Measurements from ENCODE around the gene EXOC6B.

EXOC6B gene

DNA sequence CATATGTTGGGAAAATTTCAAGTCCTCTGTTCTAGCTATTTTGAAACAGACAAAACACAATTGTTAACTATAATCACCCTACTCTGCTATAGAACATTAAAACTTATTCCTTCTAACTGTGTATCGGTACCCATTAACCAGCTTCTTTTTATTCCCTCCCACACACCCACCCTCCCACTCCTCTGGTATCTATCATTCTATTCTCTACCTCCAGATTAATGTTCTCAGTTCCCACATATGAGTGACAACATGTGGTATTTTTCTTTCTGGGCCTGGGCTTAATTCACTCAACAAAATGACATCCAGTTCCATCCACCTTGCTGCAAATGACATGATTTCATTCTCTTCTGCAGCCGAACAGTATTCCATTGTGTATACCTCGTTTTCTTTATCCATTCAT is 43.3 kb downstream of the EXOC6B start:
- H3K4me3 ChIP-seq (ENCODE audit: low read depth, low read length) = no peak overlapping the region
- DNase-seq (ENCODE audit: low read depth) = no peak
- TF ChIP-seq, protein P1, sequence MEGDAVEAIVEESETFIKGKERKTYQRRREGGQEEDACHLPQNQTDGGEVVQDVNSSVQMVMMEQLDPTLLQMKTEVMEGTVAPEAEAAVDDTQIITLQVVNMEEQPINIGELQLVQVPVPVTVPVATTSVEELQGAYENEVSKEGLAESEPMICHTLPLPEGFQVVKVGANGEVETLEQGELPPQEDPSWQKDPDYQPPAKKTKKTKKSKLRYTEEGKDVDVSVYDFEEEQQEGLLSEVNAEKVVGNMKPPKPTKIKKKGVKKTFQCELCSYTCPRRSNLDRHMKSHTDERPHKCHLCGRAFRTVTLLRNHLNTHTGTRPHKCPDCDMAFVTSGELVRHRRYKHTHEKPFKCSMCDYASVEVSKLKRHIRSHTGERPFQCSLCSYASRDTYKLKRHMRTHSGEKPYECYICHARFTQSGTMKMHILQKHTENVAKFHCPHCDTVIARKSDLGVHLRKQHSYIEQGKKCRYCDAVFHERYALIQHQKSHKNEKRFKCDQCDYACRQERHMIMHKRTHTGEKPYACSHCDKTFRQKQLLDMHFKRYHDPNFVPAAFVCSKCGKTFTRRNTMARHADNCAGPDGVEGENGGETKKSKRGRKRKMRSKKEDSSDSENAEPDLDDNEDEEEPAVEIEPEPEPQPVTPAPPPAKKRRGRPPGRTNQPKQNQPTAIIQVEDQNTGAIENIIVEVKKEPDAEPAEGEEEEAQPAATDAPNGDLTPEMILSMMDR (IDR thresholded peaks at IDR 0.05; ENCODE audit: insufficient read depth, low read depth, low read length, missing control alignments) = no peak

DNA sequence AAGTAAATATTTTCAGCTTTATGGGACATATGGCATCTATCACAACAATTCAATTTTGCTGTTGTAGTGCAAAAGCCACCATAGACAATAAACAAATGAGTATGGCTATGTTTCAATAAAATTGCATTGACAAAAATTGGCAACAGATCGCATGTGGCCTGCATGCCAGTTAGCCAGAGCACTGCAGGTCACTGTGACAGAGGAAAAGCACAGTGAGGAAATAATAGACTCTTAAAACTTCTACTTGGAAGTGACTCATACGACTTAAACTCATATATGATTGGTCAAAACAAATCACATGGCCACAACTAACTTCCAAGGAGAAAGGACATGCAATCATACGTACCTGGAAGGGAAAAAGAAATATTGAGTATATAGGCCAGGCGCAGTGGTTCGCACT is 44.4 kb downstream of the EXOC6B start:
- DNase-seq (ENCODE audit: low read depth) = no peak
- TF ChIP-seq, protein P1 (IDR thresholded peaks at IDR 0.05; ENCODE audit: insufficient read depth, low read depth, low read length, missing control alignments) = no peak
- no peak overlapping the region for H3K4me3 ChIP-seq (ENCODE audit: low read depth, low read length)

- DNase-seq (ENCODE audit: low read depth) = no peak
- TF ChIP-seq, protein P1 (IDR thresholded peaks at IDR 0.05; ENCODE audit: insufficient read depth, low read depth, low read length, missing control alignments) = no peak
- no peak overlapping the region for H3K4me3 ChIP-seq (ENCODE audit: low read depth, low read length)
Observed at GRCh38 chr2:72780477-72780876, 45.4 kb downstream of the EXOC6B start.

DNA sequence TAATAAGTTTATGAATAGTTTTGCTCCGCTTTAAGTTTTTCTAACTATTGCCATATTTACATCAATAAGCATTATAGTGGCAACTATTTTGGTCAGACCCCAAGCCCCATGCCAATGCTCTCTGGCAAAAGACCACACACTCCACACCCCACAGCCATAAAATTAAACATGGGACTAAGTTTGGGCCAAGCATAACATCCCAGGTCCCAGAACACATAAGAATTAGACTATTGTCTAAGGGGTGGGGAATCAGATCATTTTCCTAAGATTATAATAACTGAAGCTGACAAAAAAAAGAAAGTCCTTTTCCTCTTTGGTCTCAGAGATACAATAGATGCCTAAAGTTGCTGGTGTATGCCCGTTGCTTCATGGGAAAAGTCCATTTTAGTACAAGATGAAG is 46.3 kb downstream of the EXOC6B start:
- no peak for DNase-seq (ENCODE audit: low read depth)
- H3K4me3 ChIP-seq (ENCODE audit: low read depth, low read length) = no peak overlapping the region
- TF ChIP-seq, protein P1 (IDR thresholded peaks at IDR 0.05; ENCODE audit: insufficient read depth, low read depth, low read length, missing control alignments) = no peak

DNA sequence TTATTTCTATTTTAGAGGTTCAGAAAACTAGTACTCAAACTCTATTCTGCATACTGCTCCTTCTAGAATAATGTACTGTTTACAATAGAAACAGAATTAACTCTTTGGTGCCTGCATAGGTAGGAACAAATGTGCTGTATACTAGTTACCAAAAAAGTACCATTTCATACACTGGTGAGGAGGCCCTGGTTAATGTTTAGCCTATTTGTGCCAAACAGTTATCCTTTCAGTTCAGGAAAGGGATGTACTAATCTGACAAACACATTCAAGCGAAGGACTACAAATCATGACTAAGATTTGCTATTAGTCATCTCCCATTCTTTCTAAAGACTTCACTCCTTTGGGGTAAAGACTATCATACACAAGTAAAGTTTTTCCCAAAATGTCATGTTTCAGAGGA is 47.4 kb downstream of the EXOC6B start:
- TF ChIP-seq, protein P1 (IDR thresholded peaks at IDR 0.05; ENCODE audit: insufficient read depth, low read depth, low read length, missing control alignments) = no peak
- H3K4me3 ChIP-seq (ENCODE audit: low read depth, low read length) = no peak overlapping the region
- no peak for DNase-seq (ENCODE audit: low read depth)

GRCh38 chr2:72770879-72771461 is 54.9 kb downstream of the EXOC6B start:
- TF ChIP-seq, protein P1 (IDR thresholded peaks at IDR 0.05; ENCODE audit: insufficient read depth, low read depth, low read length, missing control alignments) = peak; percentile 70
- peak; percentile 74 for DNase-seq (ENCODE audit: low read depth)

DNA sequence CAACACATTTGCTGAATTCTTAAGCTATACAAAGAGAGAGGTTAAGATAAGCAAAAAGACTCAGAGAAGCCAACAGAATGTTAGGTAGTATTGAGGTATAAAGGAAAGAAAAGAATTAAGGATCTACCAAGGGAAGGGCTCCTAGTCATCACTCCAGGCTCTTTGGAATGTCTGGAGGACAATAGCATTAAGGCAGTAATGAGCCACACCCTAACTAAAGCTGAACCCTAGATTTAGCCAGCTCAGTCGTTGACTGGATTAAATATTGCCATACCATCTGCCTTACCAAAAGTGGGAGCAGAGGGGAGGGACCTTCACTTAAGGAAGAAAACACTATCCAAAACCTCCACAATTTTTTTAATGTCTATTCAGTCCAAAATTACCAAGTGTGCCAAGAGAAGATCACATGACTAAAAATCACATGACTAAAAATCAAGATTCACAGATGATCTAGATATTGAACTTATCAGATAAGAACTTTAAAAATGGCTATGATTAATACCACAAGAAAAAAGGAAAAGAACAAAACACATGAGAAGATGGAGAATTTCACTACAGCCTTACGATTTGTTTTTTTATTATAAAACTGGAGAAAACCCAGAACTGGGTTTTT is 59.7 kb downstream of the EXOC6B start:
- DNase-seq (ENCODE audit: low read depth) = no peak
- TF ChIP-seq, protein P1 (IDR thresholded peaks at IDR 0.05; ENCODE audit: insufficient read depth, low read depth, low read length, missing control alignments) = no peak
- H3K4me3 ChIP-seq (ENCODE audit: low read depth, low read length) = no peak overlapping the region

More at GRCh38 chr2:72770879-72771461, 54.9 kb downstream of the EXOC6B start:
- no peak overlapping the region for H3K4me3 ChIP-seq (ENCODE audit: low read depth, low read length)
